GM21786 (cell line): Measurements from ENCODE around the gene TMEM91.

Experiments used
- ATAC-seq: cut with Tn5 transposase; IDR thresholded peaks from one replicate; pipeline ENCODE4 v1.9.1; 2021; ENCODE audit not compliant: unreplicated experiment

The TMEM91 gene

GRCh38 chr19:41427647-41428480 lies 51.5 kb downstream of the TMEM91 start:
- ATAC-seq: no peak

GRCh38 chr19:41428481-41428859 lies 52.1 kb downstream of the TMEM91 start:
- no peak for ATAC-seq

- ATAC-seq: no peak
These were observed 54.6 kb downstream of the TMEM91 start for GRCh38 chr19:41430922-41431321.

GRCh38 chr19:41431426-41432386 lies 55.4 kb downstream of the TMEM91 start:
- ATAC-seq: no peak

GRCh38 chr19:41433171-41433570 lies 56.8 kb downstream of the TMEM91 start:
- ATAC-seq: no peak
